Measurements from ENCODE around the gene GSG1L. TPM values are rescaled to one million over a fixed set of nuclear protein-coding genes. Genes with fewer than 3 reads are reported as not detected.
"Not testable (repeated sequence)": the region's sequence is repeated elsewhere in the genome, so short reads cannot be mapped to it uniquely, and the experiment has no call there.

Gene GSG1L
- total RNA-seq, 1 donor from 2014 or later = not detected

DNA sequence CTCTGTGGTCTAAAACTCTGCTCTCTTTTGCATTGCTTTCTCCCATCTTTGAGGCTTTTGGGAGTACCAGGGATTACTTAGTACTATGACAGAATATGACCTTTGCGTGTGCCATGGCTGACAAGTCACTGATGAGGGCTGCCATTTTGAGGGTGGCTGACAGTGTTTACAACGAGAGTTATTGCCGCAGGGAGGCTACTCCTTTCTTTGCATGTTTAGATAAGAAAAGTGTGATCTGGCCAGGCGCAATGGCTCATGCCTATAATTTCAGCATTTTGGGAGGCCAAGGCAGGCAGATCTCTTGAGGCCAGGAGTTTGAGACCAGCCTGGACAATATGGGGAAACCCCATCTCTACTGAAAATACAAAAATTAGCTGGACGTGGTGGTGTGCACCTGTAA lies 77.5 kb downstream of the GSG1L start:
- no peak overlapping the region for H3K4me3 ChIP-seq (ENCODE audit: low read depth, low read length)
- TF ChIP-seq CTCF (conservative IDR thresholded peaks at IDR 0.05; ENCODE audit: low read depth, low read length) = no peak
- DNase-seq (ENCODE audit: low read depth) = no peak

GRCh38 chr16:27984121-27984520 lies 79.4 kb downstream of the GSG1L start:
- no peak for TF ChIP-seq CTCF (conservative IDR thresholded peaks at IDR 0.05; ENCODE audit: low read depth, low read length)
- no peak for DNase-seq (ENCODE audit: low read depth)
- no peak overlapping the region for H3K4me3 ChIP-seq (ENCODE audit: low read depth, low read length)

DNA sequence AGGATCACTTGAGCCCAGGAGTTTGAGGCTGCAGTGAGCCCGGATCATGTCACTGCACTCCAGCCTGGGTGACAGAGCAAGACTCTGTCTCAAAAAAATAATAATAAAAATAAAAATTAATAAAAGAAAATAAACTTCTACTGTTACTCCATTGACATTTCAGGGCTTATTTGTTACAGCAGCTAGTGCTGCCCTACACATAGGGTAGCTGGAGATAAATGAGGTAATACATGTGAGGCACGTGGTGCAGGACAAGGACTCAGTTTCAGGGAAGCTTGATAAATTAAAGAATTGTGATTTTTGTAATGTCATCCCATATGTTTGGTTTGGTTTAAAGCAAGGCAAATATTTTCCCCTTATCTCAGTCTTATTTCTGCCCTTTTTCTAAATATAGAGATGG lies 80.3 kb downstream of the GSG1L start:
- H3K4me3 ChIP-seq (ENCODE audit: low read depth, low read length) = no peak overlapping the region
- DNase-seq (ENCODE audit: low read depth) = no peak
- no peak for TF ChIP-seq CTCF (conservative IDR thresholded peaks at IDR 0.05; ENCODE audit: low read depth, low read length)

- no peak for TF ChIP-seq CTCF (conservative IDR thresholded peaks at IDR 0.05; ENCODE audit: low read depth, low read length)
- no peak for DNase-seq (ENCODE audit: low read depth)
Observed at GRCh38 chr16:27982184-27982583, 81.3 kb downstream of the GSG1L start.

DNA sequence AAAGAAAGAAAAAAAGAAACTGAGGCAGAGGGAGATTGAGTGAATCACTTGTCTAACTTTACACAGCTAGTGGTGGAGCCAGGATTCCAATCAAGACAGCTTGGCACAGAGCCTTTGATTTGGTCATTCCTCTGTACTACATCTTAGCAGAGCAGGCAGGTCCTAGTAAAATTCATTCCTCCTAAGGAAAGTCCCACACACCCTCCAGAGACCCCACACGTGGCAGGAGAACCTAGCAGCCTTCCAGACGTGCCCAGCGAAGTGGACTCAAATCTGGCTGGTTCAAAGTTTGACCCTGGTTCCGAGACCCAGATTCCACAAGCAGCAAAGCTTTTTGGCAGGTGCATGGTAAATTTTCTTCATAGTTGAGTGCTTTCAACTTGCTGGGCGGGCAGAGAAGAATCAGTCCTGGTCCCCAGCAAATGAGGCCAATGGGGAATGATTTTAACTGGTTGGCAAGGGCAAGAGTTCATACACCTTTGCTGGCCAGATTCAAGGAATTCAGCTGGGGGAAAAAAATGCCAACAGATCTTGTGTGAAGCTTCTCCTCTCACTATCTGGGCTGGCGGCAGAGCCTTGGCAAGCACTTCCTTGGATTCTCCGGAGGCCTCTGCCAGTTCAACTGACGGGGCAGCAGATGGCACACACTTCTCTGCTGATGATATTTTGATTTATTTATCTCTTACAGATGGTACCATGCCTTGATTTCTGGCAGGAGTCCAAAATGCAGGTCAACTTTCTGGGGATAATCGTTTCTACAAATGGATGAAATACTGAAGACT lies 82.4 kb downstream of the GSG1L start:
- no peak overlapping the region for H3K4me3 ChIP-seq (ENCODE audit: low read depth, low read length)
- TF ChIP-seq CTCF (conservative IDR thresholded peaks at IDR 0.05; ENCODE audit: low read depth, low read length) = no peak
- no peak for DNase-seq (ENCODE audit: low read depth)

More at GRCh38 chr16:27982184-27982583, 81.3 kb downstream of the GSG1L start:
- H3K4me3 ChIP-seq (ENCODE audit: low read depth, low read length) = no peak overlapping the region

GRCh38 chr16:27980076-27980775 lies 83.3 kb downstream of the GSG1L start:
- H3K4me3 ChIP-seq (ENCODE audit: low read depth, low read length) = no peak overlapping the region
- no peak for DNase-seq (ENCODE audit: low read depth)
- no peak for TF ChIP-seq CTCF (conservative IDR thresholded peaks at IDR 0.05; ENCODE audit: low read depth, low read length)

GRCh38 chr16:27979668-27980067 lies 83.8 kb downstream of the GSG1L start:
- not testable (repeated sequence) for DNase-seq (ENCODE audit: low read depth); H3K4me3 ChIP-seq (ENCODE audit: low read depth, low read length)

Measured in epithelial cell of proximal tubule (primary cell).